Neural progenitor cell (in vitro differentiated cells): ENCODE data around the gene ATXN8OS. TPM values are rescaled to one million over a fixed set of nuclear protein-coding genes. Genes with fewer than 3 reads are reported as not detected.

Experiments used
- DNase-seq: peaks from one replicate; pipeline ENCODE4 v3.0.0-alpha.2; 2016; ENCODE audit warnings: low spot score
- H2AFZ ChIP-seq: fragments of 200-600 bp; sonication (generic); replicated peaks from 2 replicates; pipeline ENCODE4 v1.6.1; 2016; ENCODE audit warnings: antibody characterized with exemption
- H3F3A ChIP-seq: fragments of 200-600 bp; sonication (generic); 2 replicates; pipeline ENCODE4 v1.6.1; 2016; ENCODE audit warnings: antibody characterized with exemption, low read depth
- H3K27ac ChIP-seq: fragments of 200-600 bp; sonication (generic); 2 replicates; pipeline ENCODE4 v1.5.1; 2016; ENCODE audit warnings: mild to moderate bottlenecking
- H3K27me3 ChIP-seq: fragments of 200-600 bp; sonication (generic); 2 replicates; pipeline ENCODE4 v1.6.1; 2016; ENCODE audit warnings: mild to moderate bottlenecking, moderate library complexity
- H3K36me3 ChIP-seq: fragments of 200-600 bp; sonication (generic); 2 replicates; pipeline ENCODE4 v1.5.1; 2016
- H3K4me1 ChIP-seq: fragments of 200-600 bp; sonication (generic); 2 replicates; pipeline ENCODE4 v1.6.1; 2016; ENCODE audit warnings: mixed run types
- H3K4me2 ChIP-seq: fragments of 200-600 bp; sonication (generic); 2 replicates; pipeline ENCODE4 v1.6.1; 2016
- H3K4me3 ChIP-seq: fragments of 200-600 bp; sonication (generic); 2 replicates; pipeline ENCODE4 v1.5.1; 2016
- H3K79me2 ChIP-seq: fragments of 200-600 bp; sonication (generic); 2 replicates; pipeline ENCODE4 v1.6.1; 2016; ENCODE audit warnings: low read depth
- H3K9ac ChIP-seq: fragments of 200-600 bp; sonication (generic); 2 replicates; pipeline ENCODE4 v1.6.1; 2016
- H3K9me3 ChIP-seq: fragments of 200-600 bp; sonication (generic); 2 replicates; pipeline ENCODE4 v1.5.1; 2016; ENCODE audit warnings: low read depth
- H4K20me1 ChIP-seq: fragments of 200-600 bp; sonication (generic); 2 replicates; pipeline ENCODE4 v1.6.1; 2016; ENCODE audit warnings: low read depth
- H3K27ac Mint-ChIP-seq: 3 replicates; pipeline ENCODE4 v1.8.0; 2021; ENCODE audit warnings: mixed read lengths
- H3K27me3 Mint-ChIP-seq: 2 replicates; pipeline ENCODE4 v1.8.0; 2022; ENCODE audit warnings: low read depth, mild to moderate bottlenecking, inconsistent platforms, moderate library complexity, mixed read lengths; ENCODE audit not compliant: insufficient read depth
- H3K36me3 Mint-ChIP-seq: 3 replicates; pipeline ENCODE4 v1.8.0; 2021; ENCODE audit warnings: mixed read lengths
- H3K4me1 Mint-ChIP-seq: 3 replicates; pipeline ENCODE4 v1.8.0; 2021; ENCODE audit warnings: mixed read lengths
- H3K4me3 Mint-ChIP-seq: 3 replicates; pipeline ENCODE4 v1.8.0; 2021; ENCODE audit warnings: mild to moderate bottlenecking, moderate library complexity, mixed read lengths
- H3K9me3 Mint-ChIP-seq: 3 replicates; pipeline ENCODE4 v1.8.0; 2020; ENCODE audit warnings: mixed read lengths
- CTCF ChIP-seq: fragments of 200-600 bp; sonication (generic); IDR thresholded peaks from 2 replicates; pipeline ENCODE4 v1.5.1; 2017; ENCODE audit warnings: antibody characterized with exemption, mild to moderate bottlenecking
- EZH2 ChIP-seq: fragments of 200-600 bp; sonication (generic); IDR thresholded peaks from 2 replicates; pipeline ENCODE4 v1.6.1; 2017; ENCODE audit warnings: antibody characterized with exemption, mild to moderate bottlenecking, moderate library complexity
- EZH2phosphoT487 ChIP-seq: fragments of 200-600 bp; sonication (generic); IDR thresholded peaks from 2 replicates; pipeline ENCODE4 v1.6.1; 2017; ENCODE audit warnings: antibody characterized with exemption
- total RNA-seq: library from RNA; depleted of rRNA; stranded (reverse); fragments of >200 nt; gene quantifications from 2 replicates; pipeline ENCODE4 v1.2.3, GENCODE V29; 2015; ENCODE audit warnings: low replicate concordance

The ATXN8OS gene
- total RNA-seq, 1 donor from 2014 or later = not detected

- Mint-ChIP-seq H3K27me3 (peaks cover 2% of the 10 kb centered on the region), H3K4me3 (no peak overlapping the region), H3K27ac (no peak overlapping the region), H3K4me1 (no peaks in the 10 kb centered on the region), H3K9me3 (no peaks in the 10 kb centered on the region), H3K36me3 (no peaks in the 10 kb centered on the region)
- no peaks in the 10 kb centered on the region for H3K36me3 ChIP-seq
- H3K9ac ChIP-seq = no peak overlapping the region
- no peaks in the 10 kb centered on the region for H3K4me1 ChIP-seq
- H3F3A ChIP-seq = no peaks in the 10 kb centered on the region
- no peak overlapping the region for H3K4me2 ChIP-seq
- no peaks in the 10 kb centered on the region for H4K20me1 ChIP-seq
- no peaks in the 10 kb centered on the region for H3K79me2 ChIP-seq
- no peak for DNase-seq
- H3K27me3 ChIP-seq = no peaks in the 10 kb centered on the region
- TF ChIP-seq CTCF = no peak
- TF ChIP-seq EZH2 = no peak
- TF ChIP-seq EZH2phosphoT487 = no peak
- H3K9me3 ChIP-seq = no peaks in the 10 kb centered on the region
- no peak overlapping the region for H2AFZ ChIP-seq
- H3K4me3 ChIP-seq = no peak overlapping the region
- H3K27ac ChIP-seq = no peak overlapping the region
These were observed 65.4 kb downstream of the ATXN8OS start for GRCh38 chr13:70172946-70173597.

- H3K27me3 Mint-ChIP-seq = peaks cover 2% of the 10 kb centered on the region
- no peaks in the 10 kb centered on the region for H3K27me3 ChIP-seq
- TF ChIP-seq EZH2phosphoT487 (no peak), CTCF (no peak), EZH2 (no peak)
- H3K4me3 ChIP-seq = no peak overlapping the region
- no peaks in the 10 kb centered on the region for H3K36me3 Mint-ChIP-seq
- no peaks in the 10 kb centered on the region for H3K9me3 Mint-ChIP-seq
- H3K4me2 ChIP-seq = no peak overlapping the region
- H3K9me3 ChIP-seq = no peaks in the 10 kb centered on the region
- H3K27ac ChIP-seq = no peak overlapping the region
- H3K4me1 ChIP-seq = no peaks in the 10 kb centered on the region
- no peak overlapping the region for H2AFZ ChIP-seq
- no peak overlapping the region for H3K9ac ChIP-seq
- H3K79me2 ChIP-seq = no peaks in the 10 kb centered on the region
- H3K4me3 Mint-ChIP-seq = no peak overlapping the region
- H3K36me3 ChIP-seq = no peaks in the 10 kb centered on the region
- no peak overlapping the region for H3K27ac Mint-ChIP-seq
- H3F3A ChIP-seq = no peaks in the 10 kb centered on the region
- H3K4me1 Mint-ChIP-seq = no peaks in the 10 kb centered on the region
- H4K20me1 ChIP-seq = no peaks in the 10 kb centered on the region
- DNase-seq = no peak
These were observed 66.0 kb downstream of the ATXN8OS start for GRCh38 chr13:70173598-70173959.

DNA sequence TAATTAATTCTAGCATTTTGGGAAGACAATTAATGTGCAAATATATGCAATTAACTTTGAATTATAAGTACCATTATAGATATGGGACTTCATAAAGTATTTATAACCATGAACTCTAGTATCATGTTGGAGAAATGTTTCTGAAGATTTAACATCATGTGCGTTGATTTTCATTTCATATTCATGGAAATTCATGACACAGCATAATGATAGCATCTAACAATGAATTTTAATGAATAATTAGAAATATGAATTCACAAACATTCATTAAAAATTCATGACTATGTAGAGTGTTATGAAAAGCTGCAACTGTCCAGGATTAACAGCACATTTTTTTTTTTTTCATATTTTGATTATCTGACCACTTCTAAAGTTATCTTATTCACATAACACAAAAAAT is 70.7 kb downstream of the ATXN8OS start:
- H3K9me3 Mint-ChIP-seq = no peaks in the 10 kb centered on the region
- Histone ChIP-seq H3K4me3 (no peak overlapping the region), H4K20me1 (no peaks in the 10 kb centered on the region), H3K4me2 (no peak overlapping the region), H2AFZ (no peak overlapping the region), H3K36me3 (no peaks in the 10 kb centered on the region), H3F3A (no peaks in the 10 kb centered on the region), H3K79me2 (no peaks in the 10 kb centered on the region), H3K27ac (no peak overlapping the region), H3K9ac (no peak overlapping the region), H3K4me1 (no peaks in the 10 kb centered on the region), H3K9me3 (no peaks in the 10 kb centered on the region), H3K27me3 (no peaks in the 10 kb centered on the region)
- no peaks in the 10 kb centered on the region for H3K36me3 Mint-ChIP-seq
- no peak overlapping the region for H3K4me3 Mint-ChIP-seq
- H3K27me3 Mint-ChIP-seq = peaks cover 2% of the 10 kb centered on the region
- no peak overlapping the region for H3K27ac Mint-ChIP-seq
- TF ChIP-seq CTCF = no peak
- no peak for TF ChIP-seq EZH2phosphoT487
- no peak for TF ChIP-seq EZH2
- no peaks in the 10 kb centered on the region for H3K4me1 Mint-ChIP-seq
- DNase-seq = no peak

Other genes starting within 250 kb of the ATXN8OS start
- gene KLHL1, start 626 bp downstream of the ATXN8OS start, total RNA-seq = not detected in 2 replicates